ENCODE data around the gene TPTE.
"Not testable (repeated sequence)": the region's sequence is repeated elsewhere in the genome, so short reads cannot be mapped to it uniquely, and the experiment has no call there.

TPTE gene

GRCh38 chr21:10616535-10616934, 95.2 kb downstream of the TPTE start:
- no peak for DNase-seq (ENCODE audit: low read depth in 2 of 2)

GRCh38 chr21:10617133-10617752, 95.9 kb downstream of the TPTE start:
- DNase-seq (ENCODE audit: low read depth in 2 of 2): not testable (repeated sequence)

DNA sequence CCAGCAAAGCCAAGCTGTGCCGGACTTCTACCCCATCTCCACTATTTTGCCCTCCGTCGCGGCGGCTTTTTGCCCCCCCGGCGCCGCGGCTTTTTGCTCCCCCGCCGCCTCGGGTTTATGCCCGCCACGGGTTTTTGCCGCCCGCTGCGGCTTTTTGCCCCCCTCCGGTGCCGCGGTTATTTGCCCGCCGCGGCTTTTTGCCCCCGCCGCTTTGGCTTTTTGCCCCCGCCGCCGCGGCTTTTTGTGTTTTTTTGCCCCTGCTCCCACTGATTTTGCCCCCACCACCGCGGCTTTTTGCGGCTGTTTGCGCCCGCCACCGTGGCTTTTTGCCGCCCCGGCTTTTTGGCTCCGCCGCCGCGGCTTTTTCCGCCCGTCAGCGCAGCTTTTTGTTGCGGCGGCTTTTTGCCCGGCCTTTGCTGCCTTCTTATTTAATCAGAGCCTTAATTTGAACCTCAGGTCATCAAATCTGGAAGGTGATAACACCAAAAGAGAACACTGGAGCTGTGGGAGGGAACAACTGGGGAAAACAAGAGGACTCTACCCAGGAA, 106.0 kb downstream of the TPTE start:
- no peak for DNase-seq (ENCODE audit: low read depth in 2 of 2)

- not testable (repeated sequence) for DNase-seq (ENCODE audit: low read depth in 2 of 2)
Measured at GRCh38 chr21:10629239-10629638, 107.9 kb downstream of the TPTE start.

GRCh38 chr21:10630829-10631228, 109.4 kb downstream of the TPTE start:
- not testable (repeated sequence) for DNase-seq (ENCODE audit: low read depth in 2 of 2)

GRCh38 chr21:10631316-10631715, 109.9 kb downstream of the TPTE start:
- DNase-seq (ENCODE audit: low read depth in 2 of 2): not testable (repeated sequence)

DNA sequence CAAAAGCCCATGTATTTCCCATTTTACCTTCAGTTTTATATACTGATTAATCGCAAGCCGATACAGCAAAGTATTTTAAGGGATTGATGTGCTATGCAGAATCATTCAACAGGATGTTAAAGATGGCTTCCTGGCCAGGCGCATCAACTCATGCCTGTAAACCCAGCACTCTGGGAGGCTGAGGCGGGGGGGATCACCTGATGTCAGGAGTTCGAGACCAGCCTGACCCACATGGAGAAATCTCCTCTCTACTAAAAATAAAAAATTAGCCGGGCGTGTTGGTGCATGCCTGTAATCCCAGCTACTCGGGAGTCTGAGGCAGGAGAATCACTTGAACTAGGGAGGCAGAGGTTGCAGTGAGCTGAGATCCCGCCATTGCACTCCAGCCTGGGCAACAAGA, 116.8 kb downstream of the TPTE start:
- not testable (repeated sequence) for DNase-seq (ENCODE audit: low read depth in 2 of 2)

DNA sequence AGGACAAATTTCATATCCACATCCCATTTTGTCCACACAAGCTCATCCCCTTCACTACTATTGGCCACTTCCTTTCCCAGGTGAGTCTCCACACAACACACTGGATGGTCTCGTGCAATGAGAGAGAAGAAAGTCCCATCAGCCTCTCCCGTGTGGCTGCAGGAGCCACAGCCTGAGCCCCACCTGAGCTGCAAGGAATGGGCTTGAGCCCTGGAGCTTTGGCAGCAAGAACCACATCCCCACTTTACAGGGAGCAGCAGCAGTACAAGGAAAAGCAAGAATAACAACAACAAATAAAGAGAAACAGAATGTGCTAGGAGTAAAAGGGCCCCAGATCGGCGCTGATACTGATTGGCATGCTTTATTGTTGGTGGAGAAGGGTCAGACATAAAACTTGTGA, 117.7 kb downstream of the TPTE start:
- DNase-seq (ENCODE audit: low read depth in 2 of 2): no peak

DNA sequence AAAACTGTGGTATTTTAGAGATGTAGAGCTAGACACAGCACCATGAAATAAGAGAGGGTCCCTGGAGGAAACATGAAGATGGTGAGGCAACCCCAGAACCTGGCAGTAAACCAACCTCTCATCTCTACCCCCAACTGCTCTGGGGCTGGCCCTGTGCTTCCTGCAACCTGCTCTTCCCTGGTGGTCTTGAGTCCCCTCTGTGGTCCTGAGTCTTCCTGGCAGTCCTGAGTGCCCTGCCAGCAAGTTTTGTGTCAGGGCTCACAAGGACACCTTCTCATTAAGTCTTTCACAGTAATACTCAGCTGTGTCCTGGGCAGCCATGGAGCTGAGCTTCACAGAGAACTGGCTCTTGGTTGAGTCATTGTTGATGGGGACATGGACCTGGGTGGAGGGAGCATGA, 118.4 kb downstream of the TPTE start:
- not testable (repeated sequence) for DNase-seq (ENCODE audit: low read depth in 2 of 2)

- no peak for DNase-seq (ENCODE audit: low read depth in 2 of 2)
Measured at GRCh38 chr21:10640446-10640845, 119.1 kb downstream of the TPTE start.

- no peak for DNase-seq (ENCODE audit: low read depth in 2 of 2)
Measured at GRCh38 chr21:10641107-10641506, 119.7 kb downstream of the TPTE start.

- DNase-seq (ENCODE audit: low read depth in 2 of 2): not testable (repeated sequence)
Measured at GRCh38 chr21:10645667-10646066, 124.3 kb downstream of the TPTE start.

DNA sequence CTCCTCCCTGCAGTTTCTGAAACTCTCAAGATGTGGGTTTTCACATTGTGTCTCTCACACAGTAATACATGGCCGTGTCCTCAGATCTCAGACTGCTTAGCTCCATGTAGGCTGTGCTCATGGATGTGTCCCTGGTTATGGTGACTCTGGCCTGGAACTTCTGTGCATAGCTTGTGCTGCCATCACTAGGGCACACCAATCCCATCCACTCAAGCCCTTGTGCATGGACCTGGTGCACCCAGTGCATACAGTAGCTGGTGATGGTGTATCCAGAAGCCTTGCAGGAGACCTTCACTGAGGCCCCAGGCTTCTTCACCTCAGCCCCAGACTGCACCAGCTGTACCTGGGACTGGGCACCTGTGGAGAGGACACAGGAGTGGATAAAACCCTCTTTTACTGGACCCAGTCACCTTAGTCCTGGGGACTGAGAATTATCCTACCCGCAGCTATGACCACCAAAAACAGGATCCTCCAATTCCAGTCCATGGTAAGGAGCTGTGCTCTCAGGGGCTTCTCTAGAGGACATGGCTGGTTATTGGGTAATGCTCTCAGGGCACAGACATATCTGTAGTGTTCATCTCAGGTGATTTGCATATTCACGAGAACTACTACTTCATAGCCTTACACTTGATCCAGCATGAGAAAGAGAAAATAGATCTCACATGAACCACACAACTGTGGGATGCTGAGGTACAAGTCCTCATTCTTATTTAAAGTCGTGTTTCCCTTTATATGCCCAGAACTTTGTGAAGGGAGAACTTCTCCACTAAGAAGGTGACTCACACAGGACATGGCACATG, 128.2 kb downstream of the TPTE start:
- not testable (repeated sequence) for DNase-seq (ENCODE audit: low read depth in 2 of 2)

GRCh38 chr21:10650297-10650696, 128.9 kb downstream of the TPTE start:
- DNase-seq (ENCODE audit: low read depth in 2 of 2): not testable (repeated sequence)
